ENCODE data around the gene CA10. TPM values are rescaled to one million over a fixed set of nuclear protein-coding genes. Genes with fewer than 3 reads are reported as not detected.

The CA10 gene
- polyA plus RNA-seq, 2 donors, result 0.06 TPM; not detected in 1

GRCh38 chr17:52079496-52079895 is 79.0 kb downstream of the CA10 start:
- Histone ChIP-seq H3K9me3 (ENCODE audit: control insufficient read depth in 2 of 2, insufficient read depth in 1 of 2, low read depth in 1 of 2, low read length in 1 of 2) (no peaks in the 10 kb centered on the region), H3K27me3 (ENCODE audit: control insufficient read depth in 1 of 2, insufficient read depth in 2 of 2, low read length in 2 of 2) (no peaks in the 10 kb centered on the region), H3K36me3 (ENCODE audit: control insufficient read depth in 2 of 2, insufficient read depth in 2 of 2, low read length in 1 of 2) (no peaks in the 10 kb centered on the region), H3K4me1 (ENCODE audit: control insufficient read depth in 2 of 2, insufficient read depth in 2 of 2, low read length in 1 of 2) (no peaks in the 10 kb centered on the region), H3K4me3 (ENCODE audit: low read depth in 1 of 2, low read length in 2 of 2) (no peak overlapping the region), H3K27ac (ENCODE audit: low read depth in 2 of 2, low read length in 1 of 2) (no peak overlapping the region)
- 55 to 68% methylated on average over 4 of the region's 4 CpGs for WGBS, 2 donors

GRCh38 chr17:52071712-52072111 is 86.8 kb downstream of the CA10 start:
- no peaks in the 10 kb centered on the region for H3K4me1 ChIP-seq (ENCODE audit: control insufficient read depth in 2 of 2, insufficient read depth in 2 of 2, low read length in 1 of 2)
- no peaks in the 10 kb centered on the region for H3K27me3 ChIP-seq (ENCODE audit: control insufficient read depth in 1 of 2, insufficient read depth in 2 of 2, low read length in 2 of 2)
- WGBS, 2 donors, result 82 to 85% methylated on average over 5 of the region's 5 CpGs
- no peak overlapping the region for H3K27ac ChIP-seq (ENCODE audit: low read depth in 2 of 2, low read length in 1 of 2)
- no peaks in the 10 kb centered on the region for H3K36me3 ChIP-seq (ENCODE audit: control insufficient read depth in 2 of 2, insufficient read depth in 2 of 2, low read length in 1 of 2)
- no peak overlapping the region for H3K4me3 ChIP-seq (ENCODE audit: low read depth in 1 of 2, low read length in 2 of 2)
- no peaks in the 10 kb centered on the region for H3K9me3 ChIP-seq (ENCODE audit: control insufficient read depth in 2 of 2, insufficient read depth in 1 of 2, low read depth in 1 of 2, low read length in 1 of 2)

- Histone ChIP-seq H3K36me3 (ENCODE audit: control insufficient read depth in 2 of 2, insufficient read depth in 2 of 2, low read length in 1 of 2) (no peaks in the 10 kb centered on the region), H3K4me1 (ENCODE audit: control insufficient read depth in 2 of 2, insufficient read depth in 2 of 2, low read length in 1 of 2) (no peaks in the 10 kb centered on the region), H3K9me3 (ENCODE audit: control insufficient read depth in 2 of 2, insufficient read depth in 1 of 2, low read depth in 1 of 2, low read length in 1 of 2) (no peaks in the 10 kb centered on the region), H3K4me3 (ENCODE audit: low read depth in 1 of 2, low read length in 2 of 2) (no peak overlapping the region), H3K27ac (ENCODE audit: low read depth in 2 of 2, low read length in 1 of 2) (no peak overlapping the region), H3K27me3 (ENCODE audit: control insufficient read depth in 1 of 2, insufficient read depth in 2 of 2, low read length in 2 of 2) (no peaks in the 10 kb centered on the region)
- 36 to 46% methylated on average over 2 of the region's 2 CpGs for WGBS, 2 donors
These were observed 93.7 kb downstream of the CA10 start for GRCh38 chr17:52064791-52065211.

DNA sequence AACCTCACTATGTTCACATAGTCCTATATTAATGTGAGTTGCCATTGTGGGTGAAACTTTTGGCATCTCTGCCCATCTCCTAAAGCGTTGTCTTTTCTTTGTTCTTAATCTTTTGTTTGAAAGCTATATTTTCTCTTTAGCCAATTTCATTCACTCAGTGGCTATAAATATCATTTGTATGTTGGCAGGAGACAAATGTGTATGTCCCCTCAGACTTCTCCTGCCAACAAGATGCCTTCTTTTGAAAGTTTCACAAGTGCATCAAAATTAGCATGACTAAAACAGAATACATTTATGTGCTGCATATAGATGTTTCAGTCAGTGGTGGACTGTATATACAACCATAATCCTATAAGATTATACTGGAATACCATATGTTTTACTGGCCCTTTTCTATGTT is 109.0 kb downstream of the CA10 start:
- Histone ChIP-seq H3K4me1 (ENCODE audit: control insufficient read depth in 2 of 2, insufficient read depth in 2 of 2, low read length in 1 of 2) (no peaks in the 10 kb centered on the region), H3K9me3 (ENCODE audit: control insufficient read depth in 2 of 2, insufficient read depth in 1 of 2, low read depth in 1 of 2, low read length in 1 of 2) (no peaks in the 10 kb centered on the region), H3K36me3 (ENCODE audit: control insufficient read depth in 2 of 2, insufficient read depth in 2 of 2, low read length in 1 of 2) (no peaks in the 10 kb centered on the region), H3K4me3 (ENCODE audit: low read depth in 1 of 2, low read length in 2 of 2) (no peak overlapping the region), H3K27ac (ENCODE audit: low read depth in 2 of 2, low read length in 1 of 2) (no peak overlapping the region), H3K27me3 (ENCODE audit: control insufficient read depth in 1 of 2, insufficient read depth in 2 of 2, low read length in 2 of 2) (no peaks in the 10 kb centered on the region)
- 47 to 62% methylated on average over 1 of the region's 1 CpG for WGBS, 2 donors

GRCh38 chr17:52049051-52049450 is 109.5 kb downstream of the CA10 start:
- Histone ChIP-seq H3K4me3 (ENCODE audit: low read depth in 1 of 2, low read length in 2 of 2) (no peak overlapping the region), H3K9me3 (ENCODE audit: control insufficient read depth in 2 of 2, insufficient read depth in 1 of 2, low read depth in 1 of 2, low read length in 1 of 2) (no peaks in the 10 kb centered on the region), H3K4me1 (ENCODE audit: control insufficient read depth in 2 of 2, insufficient read depth in 2 of 2, low read length in 1 of 2) (no peaks in the 10 kb centered on the region), H3K27ac (ENCODE audit: low read depth in 2 of 2, low read length in 1 of 2) (no peak overlapping the region), H3K36me3 (ENCODE audit: control insufficient read depth in 2 of 2, insufficient read depth in 2 of 2, low read length in 1 of 2) (no peaks in the 10 kb centered on the region), H3K27me3 (ENCODE audit: control insufficient read depth in 1 of 2, insufficient read depth in 2 of 2, low read length in 2 of 2) (no peaks in the 10 kb centered on the region)
- WGBS, 2 donors, result 79 to 82% methylated on average over 3 of the region's 3 CpGs

- 44 to 50% methylated on average over 5 of the region's 5 CpGs for WGBS, 2 donors
- Histone ChIP-seq H3K9me3 (ENCODE audit: control insufficient read depth in 2 of 2, insufficient read depth in 1 of 2, low read depth in 1 of 2, low read length in 1 of 2) (no peaks in the 10 kb centered on the region), H3K27ac (ENCODE audit: low read depth in 2 of 2, low read length in 1 of 2) (no peak overlapping the region), H3K4me3 (ENCODE audit: low read depth in 1 of 2, low read length in 2 of 2) (no peak overlapping the region), H3K27me3 (ENCODE audit: control insufficient read depth in 1 of 2, insufficient read depth in 2 of 2, low read length in 2 of 2) (no peaks in the 10 kb centered on the region), H3K4me1 (ENCODE audit: control insufficient read depth in 2 of 2, insufficient read depth in 2 of 2, low read length in 1 of 2) (no peaks in the 10 kb centered on the region), H3K36me3 (ENCODE audit: control insufficient read depth in 2 of 2, insufficient read depth in 2 of 2, low read length in 1 of 2) (no peaks in the 10 kb centered on the region)
These were observed 110.2 kb downstream of the CA10 start for GRCh38 chr17:52048137-52048898.

GRCh38 chr17:52047086-52047485 is 111.4 kb downstream of the CA10 start:
- H3K36me3 ChIP-seq (ENCODE audit: control insufficient read depth in 2 of 2, insufficient read depth in 2 of 2, low read length in 1 of 2), result no peaks in the 10 kb centered on the region

GRCh38 chr17:52041123-52041617 is 117.3 kb downstream of the CA10 start:
- H3K9me3 ChIP-seq (ENCODE audit: control insufficient read depth in 2 of 2, insufficient read depth in 1 of 2, low read depth in 1 of 2, low read length in 1 of 2), result no peaks in the 10 kb centered on the region
- no peak overlapping the region for H3K27ac ChIP-seq (ENCODE audit: low read depth in 2 of 2, low read length in 1 of 2)
- H3K4me1 ChIP-seq (ENCODE audit: control insufficient read depth in 2 of 2, insufficient read depth in 2 of 2, low read length in 1 of 2), result no peaks in the 10 kb centered on the region
- H3K36me3 ChIP-seq (ENCODE audit: control insufficient read depth in 2 of 2, insufficient read depth in 2 of 2, low read length in 1 of 2), result no peaks in the 10 kb centered on the region
- H3K4me3 ChIP-seq (ENCODE audit: low read depth in 1 of 2, low read length in 2 of 2), result no peak overlapping the region
- no peaks in the 10 kb centered on the region for H3K27me3 ChIP-seq (ENCODE audit: control insufficient read depth in 1 of 2, insufficient read depth in 2 of 2, low read length in 2 of 2)
- 90 to 91% methylated on average over 1 of the region's 1 CpG for WGBS, 2 donors

More at GRCh38 chr17:52047086-52047485, 111.4 kb downstream of the CA10 start:
- no peak overlapping the region for H3K27ac ChIP-seq (ENCODE audit: low read depth in 2 of 2, low read length in 1 of 2)
- H3K9me3 ChIP-seq (ENCODE audit: control insufficient read depth in 2 of 2, insufficient read depth in 1 of 2, low read depth in 1 of 2, low read length in 1 of 2), result no peaks in the 10 kb centered on the region
- no peaks in the 10 kb centered on the region for H3K4me1 ChIP-seq (ENCODE audit: control insufficient read depth in 2 of 2, insufficient read depth in 2 of 2, low read length in 1 of 2)
- H3K27me3 ChIP-seq (ENCODE audit: control insufficient read depth in 1 of 2, insufficient read depth in 2 of 2, low read length in 2 of 2), result no peaks in the 10 kb centered on the region
- no peak overlapping the region for H3K4me3 ChIP-seq (ENCODE audit: low read depth in 1 of 2, low read length in 2 of 2)

DNA sequence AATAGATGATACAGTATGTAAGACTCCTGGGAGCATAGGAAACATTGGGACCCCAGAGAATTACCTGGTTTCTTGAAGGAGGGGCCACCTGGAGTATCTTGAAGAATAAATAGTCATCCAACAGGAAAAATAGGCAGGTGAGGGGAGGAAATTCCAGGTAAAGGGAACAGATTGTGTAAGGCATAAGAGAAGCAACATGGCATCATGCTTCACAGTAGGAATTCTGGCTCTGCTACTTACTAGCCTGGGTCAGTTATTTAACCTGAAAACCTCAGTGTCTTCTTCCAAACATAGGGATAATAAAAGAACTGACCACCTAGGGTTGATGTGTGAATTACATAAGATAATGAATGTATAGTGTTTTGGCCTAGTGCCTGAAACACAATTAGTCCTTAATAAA is 122.1 kb downstream of the CA10 start:
- Histone ChIP-seq H3K4me1 (ENCODE audit: control insufficient read depth in 2 of 2, insufficient read depth in 2 of 2, low read length in 1 of 2) (no peaks in the 10 kb centered on the region), H3K36me3 (ENCODE audit: control insufficient read depth in 2 of 2, insufficient read depth in 2 of 2, low read length in 1 of 2) (no peaks in the 10 kb centered on the region), H3K27ac (ENCODE audit: low read depth in 2 of 2, low read length in 1 of 2) (no peak overlapping the region), H3K9me3 (ENCODE audit: control insufficient read depth in 2 of 2, insufficient read depth in 1 of 2, low read depth in 1 of 2, low read length in 1 of 2) (no peaks in the 10 kb centered on the region), H3K27me3 (ENCODE audit: control insufficient read depth in 1 of 2, insufficient read depth in 2 of 2, low read length in 2 of 2) (no peaks in the 10 kb centered on the region), H3K4me3 (ENCODE audit: low read depth in 1 of 2, low read length in 2 of 2) (no peak overlapping the region)

- Histone ChIP-seq H3K27ac (ENCODE audit: low read depth in 2 of 2, low read length in 1 of 2) (no peak overlapping the region), H3K27me3 (ENCODE audit: control insufficient read depth in 1 of 2, insufficient read depth in 2 of 2, low read length in 2 of 2) (no peaks in the 10 kb centered on the region), H3K4me3 (ENCODE audit: low read depth in 1 of 2, low read length in 2 of 2) (no peak overlapping the region), H3K9me3 (ENCODE audit: control insufficient read depth in 2 of 2, insufficient read depth in 1 of 2, low read depth in 1 of 2, low read length in 1 of 2) (no peaks in the 10 kb centered on the region), H3K36me3 (ENCODE audit: control insufficient read depth in 2 of 2, insufficient read depth in 2 of 2, low read length in 1 of 2) (no peaks in the 10 kb centered on the region), H3K4me1 (ENCODE audit: control insufficient read depth in 2 of 2, insufficient read depth in 2 of 2, low read length in 1 of 2) (no peaks in the 10 kb centered on the region)
- 80 to 82% methylated on average over 6 of the region's 6 CpGs for WGBS, 2 donors
These were observed 123.1 kb downstream of the CA10 start for GRCh38 chr17:52035336-52035915.
